HG03039 (cell line): ENCODE measurements around the gene NAALAD2.
"Not testable (repeated sequence)": the region's sequence is repeated elsewhere in the genome, so short reads cannot be mapped to it uniquely, and the experiment has no call there.

Source experiments
- ATAC-seq: cut with Tn5 transposase; IDR thresholded peaks from one replicate; pipeline ENCODE4 v1.9.1; 2021; ENCODE audit warnings: mild to moderate bottlenecking, moderate library complexity; ENCODE audit not compliant: unreplicated experiment

The NAALAD2 gene

GRCh38 chr11:90134478-90135003 is at the start of gene NAALAD2:
TSS of gene NAALAD2 (plus strand) at chr11:90134663. CDS start at chr11:90134759, 96 bp downstream.
- peak; percentile 63 for ATAC-seq

- not testable (repeated sequence) for ATAC-seq
These were observed 48.8 kb upstream of the NAALAD2 start, which contains the start of gene UBTFL1 for GRCh38 chr11:90085650-90086049. TSS of gene UBTFL1 (plus strand) at chr11:90085950. CDS start at chr11:90085950, 0 bp downstream.

- not testable (repeated sequence) for ATAC-seq
These were observed 45.7 kb upstream of the NAALAD2 start for GRCh38 chr11:90088731-90089130.

GRCh38 chr11:90095230-90095924 is 39.1 kb upstream of the NAALAD2 start:
- not testable (repeated sequence) for ATAC-seq

DNA sequence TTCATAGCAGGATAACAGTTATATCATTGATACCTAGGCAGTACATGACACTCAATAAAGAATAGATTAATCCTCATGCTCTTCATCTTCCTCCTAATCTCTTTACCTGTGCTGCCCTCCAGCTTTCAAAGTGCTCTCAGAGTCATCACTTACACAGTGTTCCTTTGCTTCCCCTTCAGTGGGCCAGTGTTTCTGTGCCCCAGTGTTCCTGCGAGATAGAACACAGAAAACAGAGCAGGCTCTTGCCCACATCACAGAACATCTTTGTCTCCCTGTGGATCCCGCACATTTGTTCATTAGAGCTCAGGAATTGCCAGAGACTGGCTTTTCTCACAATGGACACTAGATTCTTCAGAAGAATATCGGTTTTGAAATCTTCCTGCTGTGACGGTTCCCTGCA is 36.2 kb upstream of the NAALAD2 start:
- ATAC-seq: not testable (repeated sequence)

DNA sequence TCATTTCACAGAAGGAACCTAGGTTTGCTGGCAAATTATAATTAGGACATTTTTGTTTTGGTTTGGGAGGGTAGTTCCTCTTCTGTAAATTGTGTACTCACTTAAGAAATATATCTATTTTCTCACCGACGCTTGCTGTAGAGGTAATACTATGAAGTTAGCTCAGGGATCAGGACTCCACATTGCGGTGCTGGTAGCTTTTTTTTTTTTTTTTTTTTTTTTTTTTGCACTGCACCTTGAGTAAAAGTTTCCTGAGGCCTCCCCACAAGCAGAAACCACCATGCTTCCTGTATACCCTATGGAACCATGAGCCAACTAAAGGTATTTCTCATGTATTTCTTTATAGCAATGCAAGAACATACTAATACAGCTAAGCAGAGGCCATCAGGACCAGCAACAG is 34.0 kb upstream of the NAALAD2 start:
- ATAC-seq: no peak

DNA sequence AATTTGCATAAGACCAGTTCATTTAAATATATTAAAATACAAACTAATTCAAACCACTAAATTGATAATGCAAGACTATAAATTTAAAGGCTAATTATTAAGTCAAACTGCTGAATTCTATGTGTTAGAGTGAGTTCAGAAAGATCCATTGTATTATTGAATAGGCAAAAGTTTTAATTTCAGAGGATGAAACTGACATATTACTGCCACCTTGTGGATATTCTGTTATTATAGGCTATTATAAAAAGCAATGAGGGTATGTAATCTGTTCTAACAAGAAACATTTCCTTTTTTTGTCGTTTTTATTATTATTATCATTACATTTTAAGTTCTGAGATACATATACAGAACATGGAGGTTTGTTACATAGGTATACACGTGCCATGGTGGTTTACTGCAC is 20.9 kb upstream of the NAALAD2 start:
- ATAC-seq: no peak

- no peak for ATAC-seq
These were observed 14.3 kb upstream of the NAALAD2 start for GRCh38 chr11:90120191-90120590.

- no peak for ATAC-seq
These were observed 10.1 kb upstream of the NAALAD2 start for GRCh38 chr11:90124371-90124770.

- no peak for ATAC-seq
These were observed 9.5 kb upstream of the NAALAD2 start for GRCh38 chr11:90124946-90125345.

DNA sequence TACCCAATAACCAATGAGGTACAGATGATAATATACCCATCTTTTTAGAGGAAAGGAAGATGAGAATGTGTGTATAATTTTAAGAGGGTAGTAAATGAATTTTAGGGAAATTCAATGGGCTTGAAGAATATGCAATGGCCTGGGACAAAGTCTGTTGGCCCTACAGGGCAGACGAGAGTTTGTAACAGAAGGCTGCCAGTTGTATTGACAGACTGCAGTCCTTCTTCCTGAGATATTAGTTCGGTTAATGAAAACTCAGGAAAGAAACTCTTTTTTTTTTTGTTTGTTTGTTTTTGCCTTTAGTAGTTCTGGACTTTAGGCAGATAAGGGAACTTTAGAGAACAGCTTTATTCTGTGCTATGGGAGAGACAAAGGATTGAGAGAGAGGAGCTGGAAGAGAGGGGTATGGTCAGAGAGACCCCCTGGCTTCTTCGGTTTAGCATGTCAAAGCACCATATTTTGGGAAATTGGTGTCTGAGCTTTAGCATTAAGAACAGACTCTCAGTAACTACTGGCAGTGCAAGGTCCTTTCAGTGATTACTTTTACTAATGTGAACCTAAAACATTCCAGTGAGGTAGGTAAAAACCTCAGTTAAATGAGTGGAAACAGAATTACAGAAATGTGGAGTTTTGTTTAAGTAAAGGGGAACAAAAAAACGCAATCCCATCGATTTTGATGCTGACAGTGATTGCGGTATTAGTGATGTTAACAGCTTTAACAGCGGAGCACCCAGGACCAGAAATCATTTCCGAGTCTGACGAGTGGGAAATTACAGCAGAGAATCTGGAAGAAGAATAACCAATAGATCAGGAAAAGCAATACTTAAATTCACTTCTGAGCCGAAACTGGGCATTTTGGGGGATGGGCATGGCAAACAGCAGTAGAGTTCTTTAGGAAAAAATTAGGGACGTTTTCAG is 644 bp upstream of the NAALAD2 start:
- ATAC-seq: no peak

- no peak for ATAC-seq
These were observed 553 bp downstream of the NAALAD2 start for GRCh38 chr11:90135016-90135415.

- ATAC-seq: no peak
These were observed 14.4 kb downstream of the NAALAD2 start for GRCh38 chr11:90148900-90149299.

DNA sequence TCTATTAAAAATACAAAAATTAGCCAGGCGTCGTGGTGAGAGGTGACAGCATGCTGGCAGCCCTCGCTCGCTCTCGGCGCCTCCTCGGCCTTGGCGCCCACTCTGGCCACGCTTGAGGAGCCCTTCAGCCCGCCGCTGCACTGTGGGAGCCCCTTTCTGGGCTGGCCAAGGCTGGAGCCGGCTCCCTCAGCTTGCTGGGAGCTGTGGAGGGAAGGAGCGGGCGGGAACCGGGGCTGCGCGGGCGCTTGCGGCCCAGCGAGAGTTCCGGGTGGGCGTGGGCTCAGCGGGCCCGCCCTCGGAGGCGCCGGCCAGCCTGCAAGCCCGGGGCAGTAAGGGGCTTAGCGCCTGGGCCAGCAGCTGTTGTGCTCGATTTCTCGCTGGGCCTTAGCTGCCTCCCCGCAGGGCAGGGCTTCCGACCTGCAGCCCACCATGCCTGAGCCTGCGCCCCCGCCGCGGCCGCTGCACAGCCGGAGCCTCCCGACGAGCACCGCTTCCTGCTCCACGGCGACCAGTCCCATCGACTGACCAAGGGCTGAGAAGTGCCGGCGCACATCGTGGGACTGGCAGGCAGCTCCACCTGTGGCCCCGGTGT is 32.6 kb downstream of the NAALAD2 start:
- not testable (repeated sequence) for ATAC-seq

DNA sequence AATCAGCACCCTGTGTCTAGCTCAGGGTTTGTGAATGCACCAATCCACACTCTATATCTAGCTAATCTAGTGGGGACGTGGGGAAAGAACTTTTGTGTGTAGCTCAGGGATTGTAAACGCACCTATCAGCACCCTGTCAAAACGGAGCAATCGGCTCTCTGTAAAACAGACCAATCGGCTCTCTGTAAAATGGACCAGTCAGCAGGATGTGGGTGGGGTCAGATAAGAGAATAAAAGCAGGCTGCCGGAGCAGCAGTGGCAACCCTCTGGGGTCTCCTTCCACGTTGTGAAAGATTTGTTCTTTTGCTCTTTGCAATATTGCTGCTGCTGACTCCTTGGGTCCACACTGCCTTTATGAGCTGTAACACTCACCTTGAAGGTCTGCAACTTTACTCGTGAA is 33.2 kb downstream of the NAALAD2 start:
- not testable (repeated sequence) for ATAC-seq

DNA sequence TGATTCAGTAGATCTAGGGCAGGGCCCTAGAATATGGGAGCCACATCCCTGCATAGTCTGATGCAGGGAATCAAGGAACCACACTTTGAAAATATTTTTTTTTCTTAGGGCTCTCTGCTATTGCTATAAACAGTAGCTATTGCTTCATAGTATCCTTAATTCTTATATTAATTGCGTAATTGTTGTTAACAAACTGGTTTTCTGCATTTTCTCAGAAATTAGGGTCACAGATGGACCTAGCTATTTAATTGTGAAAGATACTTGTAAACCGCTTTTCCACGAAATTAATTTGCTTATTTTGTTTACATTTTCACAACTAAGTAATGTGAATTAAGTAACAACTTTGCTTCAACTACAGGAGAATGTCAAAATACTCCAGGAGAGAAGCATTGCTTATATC is 34.1 kb downstream of the NAALAD2 start:
- no peak for ATAC-seq

DNA sequence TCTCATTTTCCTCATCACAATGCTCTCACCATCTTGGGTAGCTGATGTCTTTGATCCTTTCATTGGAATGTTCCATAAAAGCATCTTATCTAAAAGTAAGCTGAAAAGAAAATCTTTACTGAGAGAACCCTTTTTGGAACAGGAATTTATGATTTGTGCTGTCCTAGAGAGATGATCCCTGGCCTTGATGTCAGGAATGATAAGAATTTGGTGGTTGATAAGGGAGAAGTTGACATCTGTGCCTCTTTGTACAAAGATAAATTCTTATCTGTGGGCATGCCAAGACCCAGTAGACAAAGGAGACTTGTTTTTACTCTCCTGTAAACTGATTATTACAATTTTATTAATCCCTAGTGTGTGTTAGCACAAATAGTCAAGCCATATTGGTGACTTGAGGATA is 36.9 kb downstream of the NAALAD2 start:
- ATAC-seq: no peak

- ATAC-seq: no peak
These were observed 41.6 kb downstream of the NAALAD2 start for GRCh38 chr11:90176069-90176468.

DNA sequence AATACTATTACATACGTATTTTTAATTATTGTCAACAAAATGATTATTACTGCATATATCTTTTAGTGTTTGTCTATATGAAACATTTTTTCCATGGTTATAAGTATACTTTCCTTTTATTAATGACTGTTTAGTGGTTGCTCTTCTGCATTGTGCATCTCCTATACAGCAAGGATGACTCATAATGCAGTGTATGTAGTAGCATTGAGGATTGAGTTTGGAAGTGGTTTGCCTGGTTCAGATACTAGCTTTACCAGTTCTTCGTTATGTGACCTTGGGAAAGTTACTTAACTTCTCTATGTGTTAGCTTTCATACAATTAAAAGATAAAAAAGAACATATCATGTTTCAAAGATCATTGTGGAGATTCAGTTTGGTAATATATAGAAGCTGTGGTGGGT is 44.3 kb downstream of the NAALAD2 start:
- no peak for ATAC-seq

GRCh38 chr11:90179923-90180322 is 45.5 kb downstream of the NAALAD2 start:
- no peak for ATAC-seq

- ATAC-seq: no peak
These were observed 53.4 kb downstream of the NAALAD2 start for GRCh38 chr11:90187839-90188238.
